Muscle of arm (tissue), 12 donors: ENCODE results near the gene GABPB2. TPM values are rescaled to one million over a fixed set of nuclear protein-coding genes. Genes with fewer than 3 reads are reported as not detected.

Source experiments
- DNase-seq: peaks from one replicate; pipeline ENCODE4 v3.0.0-alpha.2; 2013
- polyA plus RNA-seq, 12 donors: library from polyadenylated mRNA; unstranded; fragments of 120-200 nt; gene quantifications; one replicate each; pipeline ENCODE4 v1.2.1, GENCODE V29; 2013; ENCODE audit not compliant: insufficient read length in 12 of 12

The GABPB2 gene
- polyA plus RNA-seq, 12 donors: 4.5 to 20.0 (median 6.2) TPM; not detected in 1

GRCh38 chr1:151131701-151132334 lies 61.3 kb downstream of the GABPB2 start:
- peak; percentile 36 for DNase-seq

- no peak for DNase-seq
Observed at GRCh38 chr1:151132335-151133017, 61.9 kb downstream of the GABPB2 start.

GRCh38 chr1:151133018-151133806 lies 62.7 kb downstream of the GABPB2 start:
- DNase-seq: no peak

- DNase-seq: no peak
Observed at GRCh38 chr1:151134396-151134795, 63.8 kb downstream of the GABPB2 start.

GRCh38 chr1:151134991-151135390 lies 64.4 kb downstream of the GABPB2 start:
- no peak for DNase-seq

- no peak for DNase-seq
Observed at GRCh38 chr1:151135433-151136385, 65.1 kb downstream of the GABPB2 start.

- no peak for DNase-seq
Observed at GRCh38 chr1:151137789-151138188, 67.2 kb downstream of the GABPB2 start.

- no peak for DNase-seq
Observed at GRCh38 chr1:151142411-151143056, 72.0 kb downstream of the GABPB2 start.

- DNase-seq: no peak
Observed at GRCh38 chr1:151143057-151143435, 72.5 kb downstream of the GABPB2 start.

GRCh38 chr1:151143986-151144385 lies 73.4 kb downstream of the GABPB2 start:
- no peak for DNase-seq

- peak; percentile 64 for DNase-seq
Observed at GRCh38 chr1:151144474-151145303, 74.1 kb downstream of the GABPB2 start.

- no peak for DNase-seq
Observed at GRCh38 chr1:151145304-151146071, 74.9 kb downstream of the GABPB2 start.

- no peak for DNase-seq
Observed at GRCh38 chr1:151146072-151146411, 75.5 kb downstream of the GABPB2 start.

- DNase-seq: peak; percentile 95
Observed at GRCh38 chr1:151146412-151147131, 76.0 kb downstream of the GABPB2 start, which contains the start of gene SEMA6C. Gene SEMA6C (minus strand): TSS chr1:151146631. CDS start chr1:151142621, 4,010 bp downstream.

GRCh38 chr1:151147132-151147503 lies 76.6 kb downstream of the GABPB2 start:
- no peak for DNase-seq

- no peak for DNase-seq
Observed at GRCh38 chr1:151147665-151148064, 77.1 kb downstream of the GABPB2 start.

GRCh38 chr1:151156515-151156819 lies 85.9 kb downstream of the GABPB2 start, which contains the start of gene TNFAIP8L2:
Gene TNFAIP8L2 (plus strand): TSS chr1:151156649. CDS start chr1:151158698, 2,049 bp downstream.
- no peak for DNase-seq

GRCh38 chr1:151157067-151157531 lies 86.5 kb downstream of the GABPB2 start:
- DNase-seq: no peak

GRCh38 chr1:151158326-151158725 lies 87.8 kb downstream of the GABPB2 start:
- DNase-seq: no peak
